A172 (cell line): ENCODE measurements around the gene AMOTL1. TPM values are rescaled to one million over a fixed set of nuclear protein-coding genes. Genes with fewer than 3 reads are reported as not detected.

Experiments
- DNase-seq: peaks from one replicate; pipeline ENCODE4 v3.0.0-alpha.2; 2015; ENCODE audit warnings: low spot score
- total RNA-seq: library from RNA; depleted of rRNA; stranded (reverse); fragments of >200 nt; shearing (Covaris generic); gene quantifications from 2 replicates; pipeline ENCODE4 v1.2.3, GENCODE V29; 2014; rRNA removed

AMOTL1 gene
- total RNA-seq, 1 experiment from 2014 or later, result 12.2 TPM

DNA sequence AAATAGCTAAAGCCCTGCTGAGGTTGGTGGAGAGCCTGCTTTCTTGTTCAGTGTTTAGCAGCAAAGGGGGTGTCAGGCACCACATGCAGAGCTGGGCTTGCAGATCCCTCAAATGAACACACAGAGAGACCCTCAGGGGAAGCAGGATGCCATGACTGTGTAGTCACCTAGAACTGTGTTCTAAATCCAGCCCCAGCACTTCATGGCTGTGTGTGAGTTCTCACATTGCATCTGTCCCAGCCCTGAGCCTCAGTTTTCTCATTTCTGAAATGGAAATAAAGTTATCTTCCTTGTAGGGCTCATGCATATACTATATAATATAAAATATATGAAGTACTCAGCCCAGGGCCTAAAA, 158.1 kb downstream of the AMOTL1 start:
- no peak for DNase-seq

Other genes starting within 250 kb of the AMOTL1 start
- gene FUT4, start 224.4 kb upstream of the AMOTL1 start, total RNA-seq, result 1.00 and 1.2 TPM in 2 replicates
- 0.24 and 3.2 TPM in 2 replicates for gene PIWIL4, start 201.0 kb upstream of the AMOTL1 start, total RNA-seq
- 44.7 and 47.8 TPM in 2 replicates for gene CWC15, start 205.2 kb downstream of the AMOTL1 start, total RNA-seq
- 0.26 and 1.3 TPM in 2 replicates for gene KDM4D, start 205.4 kb downstream of the AMOTL1 start, total RNA-seq